AG04449 (cell line): ENCODE data around the gene TMIGD2.

ENCODE experiments used
- CTCF ChIA-PET: fragments of 350-600 bp; formaldehyde crosslinking; extraction: SDS; loops from one replicate; lab custom pipeline; 2021; ENCODE audit warnings: antibody characterized with exemption; lab: Yijun Ruan, JAX
- POLR2A ChIA-PET: fragments of 400-600, 350-600 bp; formaldehyde crosslinking; extraction: SDS; loops from one replicate; lab custom pipeline; 2020; ENCODE audit warnings: antibody characterized with exemption, inconsistent platforms; lab: Yijun Ruan, JAX
- DNase-seq: peaks from one replicate; pipeline ENCODE4 v3.0.0-alpha.2; 2010; ENCODE audit warnings: low read depth, low spot score
- H3K4me3 ChIP-seq: 2 replicates; pipeline ENCODE4 v1.5.1; 2011; ENCODE audit warnings: low read depth, mild to moderate bottlenecking, control low read depth, low read length
- TF ChIP-seq, protein P1 (sequence below): IDR thresholded peaks from one replicate; pipeline ENCODE4 v1.5.1; 2011; ENCODE audit warnings: mild to moderate bottlenecking, moderate library complexity, low read length, control low read depth, inconsistent platforms; ENCODE audit not compliant: insufficient read depth; ENCODE audit errors: missing control alignments

The TMIGD2 gene

DNA sequence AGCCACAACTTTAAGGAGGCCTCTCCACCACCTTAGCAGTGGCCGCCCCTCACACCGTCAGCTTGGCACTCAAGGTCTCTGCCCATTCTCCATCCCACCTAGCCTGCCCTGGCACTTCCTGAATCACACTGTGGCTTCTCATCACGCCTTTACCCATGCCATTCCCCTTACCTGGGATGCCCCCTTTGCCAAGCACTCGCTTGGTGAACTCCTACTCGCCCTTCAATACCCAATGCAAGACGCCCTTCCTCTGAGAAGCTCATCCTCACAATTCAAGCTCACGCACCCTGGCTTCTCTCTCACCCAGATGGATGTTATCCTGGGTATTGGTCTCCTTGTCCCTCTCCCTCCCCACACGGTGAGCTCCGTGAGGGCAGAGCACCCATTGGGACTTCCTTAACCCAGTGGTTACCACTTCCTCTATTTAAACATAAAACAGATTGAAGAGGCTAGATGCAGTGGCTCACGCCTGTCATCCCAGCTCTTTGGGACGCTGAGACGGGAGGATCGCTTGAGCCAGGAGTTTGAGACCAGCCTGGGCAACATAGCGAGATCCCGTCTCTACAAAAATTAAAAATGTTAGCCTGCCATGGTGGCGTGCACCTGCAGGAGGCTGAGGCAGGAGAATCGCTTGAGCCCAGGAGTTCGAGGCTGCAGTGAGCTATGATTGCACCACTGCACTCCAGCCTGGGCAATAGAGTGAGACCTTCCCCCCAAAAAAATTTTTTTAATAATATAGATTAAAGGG is 35.8 kb downstream of the TMIGD2 start:
- ChIA-PET CTCF (interaction anchor here (0.6 to 6.7 kb wide), 20 partner anchors 8 to 370 kb away, joined by 3 to 77 read pairs (median 8); partner anchors contain the start of genes CHAF1A, MPND, SH3GL1 and SHD), POLR2A (no interaction called here)
- TF ChIP-seq, protein P1, sequence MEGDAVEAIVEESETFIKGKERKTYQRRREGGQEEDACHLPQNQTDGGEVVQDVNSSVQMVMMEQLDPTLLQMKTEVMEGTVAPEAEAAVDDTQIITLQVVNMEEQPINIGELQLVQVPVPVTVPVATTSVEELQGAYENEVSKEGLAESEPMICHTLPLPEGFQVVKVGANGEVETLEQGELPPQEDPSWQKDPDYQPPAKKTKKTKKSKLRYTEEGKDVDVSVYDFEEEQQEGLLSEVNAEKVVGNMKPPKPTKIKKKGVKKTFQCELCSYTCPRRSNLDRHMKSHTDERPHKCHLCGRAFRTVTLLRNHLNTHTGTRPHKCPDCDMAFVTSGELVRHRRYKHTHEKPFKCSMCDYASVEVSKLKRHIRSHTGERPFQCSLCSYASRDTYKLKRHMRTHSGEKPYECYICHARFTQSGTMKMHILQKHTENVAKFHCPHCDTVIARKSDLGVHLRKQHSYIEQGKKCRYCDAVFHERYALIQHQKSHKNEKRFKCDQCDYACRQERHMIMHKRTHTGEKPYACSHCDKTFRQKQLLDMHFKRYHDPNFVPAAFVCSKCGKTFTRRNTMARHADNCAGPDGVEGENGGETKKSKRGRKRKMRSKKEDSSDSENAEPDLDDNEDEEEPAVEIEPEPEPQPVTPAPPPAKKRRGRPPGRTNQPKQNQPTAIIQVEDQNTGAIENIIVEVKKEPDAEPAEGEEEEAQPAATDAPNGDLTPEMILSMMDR, result no peak
- no peak for DNase-seq
- H3K4me3 ChIP-seq, result no peak overlapping the region

DNA sequence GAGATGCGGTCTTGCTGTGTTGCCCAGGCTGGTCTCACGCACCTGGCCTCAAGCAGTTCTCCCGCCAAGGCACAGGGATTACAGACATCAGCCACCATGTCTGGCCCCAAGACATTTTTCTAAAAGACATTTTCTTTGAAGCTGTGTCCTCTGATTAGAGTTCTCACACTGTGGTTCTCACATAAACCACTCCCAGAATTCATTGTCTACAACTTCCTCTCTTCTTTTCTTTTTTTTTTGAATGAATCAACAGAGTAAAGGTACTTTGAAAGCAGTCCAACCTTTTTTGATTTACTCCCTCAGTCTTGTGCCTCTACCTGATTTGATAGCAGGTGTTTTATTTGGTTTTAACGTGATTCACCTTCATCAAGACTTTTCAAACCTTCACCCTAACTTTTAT is 37.4 kb downstream of the TMIGD2 start:
- CTCF ChIA-PET, result interaction anchor here (1.3 to 6.7 kb wide), 5 partner anchors 14 to 372 kb away, joined by 3 to 77 read pairs (median 28); partner anchors contain the start of genes MPND and SHD
- TF ChIP-seq, protein P1, result no peak
- DNase-seq, result no peak
- POLR2A ChIA-PET, result no interaction called here
- no peak overlapping the region for H3K4me3 ChIP-seq

DNA sequence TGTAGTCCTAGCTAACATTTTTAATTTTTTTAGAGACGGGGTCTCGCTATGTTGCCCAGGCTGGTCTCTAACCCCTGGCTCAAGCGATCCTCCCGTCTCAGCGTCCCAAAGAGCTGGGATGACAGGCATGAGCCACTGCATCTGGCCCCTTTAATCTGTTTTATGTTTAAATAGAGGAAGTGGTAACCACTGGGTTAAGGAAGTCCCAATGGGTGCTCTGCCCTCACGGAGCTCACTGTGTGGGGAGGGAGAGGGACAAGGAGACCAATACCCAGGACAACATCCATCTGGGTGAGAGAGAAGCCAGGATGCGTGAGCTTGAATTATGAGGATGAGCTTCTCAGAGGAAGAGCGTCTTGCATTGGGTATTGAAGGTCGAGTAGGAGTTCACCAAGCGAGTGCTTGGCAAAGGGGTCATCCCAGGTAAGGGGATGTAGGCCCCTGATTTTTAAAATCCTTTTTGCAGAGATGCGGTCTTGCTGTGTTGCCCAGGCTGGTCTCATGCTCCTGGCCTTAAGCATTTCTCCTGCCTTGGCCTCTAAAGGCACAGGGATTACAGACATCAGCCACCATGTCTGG is 41.5 kb downstream of the TMIGD2 start:
- TF ChIP-seq, protein P1, result no peak
- no peak overlapping the region for H3K4me3 ChIP-seq
- CTCF ChIA-PET, result interaction anchor here (0.6 to 5.0 kb wide), 3 partner anchors 8 to 115 kb away, joined by 3 to 22 read pairs (median 3); no protein-coding TSS in a partner anchor
- POLR2A ChIA-PET, result no interaction called here
- DNase-seq, result no peak

DNA sequence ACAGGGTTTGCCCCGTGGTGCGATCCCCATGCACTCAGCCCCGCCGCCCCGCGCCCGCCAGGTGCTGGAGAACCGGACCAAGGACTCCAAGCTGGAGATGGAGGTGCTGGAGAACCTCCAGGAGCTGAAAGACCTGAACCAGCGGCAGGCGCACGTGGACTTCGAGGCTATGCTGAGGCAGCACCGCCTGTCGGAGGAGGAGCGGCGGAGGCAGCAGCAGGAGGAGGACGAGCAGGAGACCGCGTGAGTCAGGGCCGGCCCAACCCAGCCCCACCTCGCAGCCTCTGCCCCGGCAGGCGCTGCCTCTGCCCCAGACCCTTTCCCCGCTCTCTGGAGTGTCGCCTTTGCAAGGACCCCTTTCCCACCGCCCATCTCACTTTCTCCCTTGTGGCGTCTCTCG is 44.0 kb downstream of the TMIGD2 start:
- CTCF ChIA-PET, result interaction anchor here (5.0 kb wide), 1 partner anchor 10 kb away, joined by 22 read pairs; no protein-coding TSS in a partner anchor
- H3K4me3 ChIP-seq, result no peak overlapping the region
- DNase-seq, result no peak
- TF ChIP-seq, protein P1, result no peak
- POLR2A ChIA-PET, result no interaction called here

DNA sequence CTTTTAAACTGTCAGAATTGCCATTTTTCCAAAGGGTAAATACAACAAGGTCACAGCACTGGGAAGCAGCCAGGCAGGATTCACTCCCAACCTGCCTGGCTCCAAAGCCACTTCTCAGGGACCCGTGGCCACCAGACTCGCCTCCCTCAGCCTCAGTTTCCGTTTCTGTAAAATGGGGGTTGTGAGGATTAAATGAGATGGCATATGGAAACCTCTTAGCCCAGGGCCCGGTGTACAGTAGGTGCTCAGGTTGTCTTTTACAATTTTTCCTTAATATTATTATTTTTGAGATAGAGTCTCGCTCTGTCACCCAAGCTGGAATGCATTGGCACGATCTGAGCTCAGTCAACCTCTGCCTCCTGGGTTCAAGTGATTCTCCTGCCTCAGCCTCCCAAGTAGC is 45.2 kb downstream of the TMIGD2 start:
- TF ChIP-seq, protein P1, result no peak
- H3K4me3 ChIP-seq, result no peak overlapping the region
- no peak for DNase-seq
- ChIA-PET CTCF (interaction anchor here (2.0 to 5.0 kb wide), 2 partner anchors 10 to 11 kb away, joined by 7 to 22 read pairs; partner anchors contain the start of gene YJU2), POLR2A (no interaction called here)

DNA sequence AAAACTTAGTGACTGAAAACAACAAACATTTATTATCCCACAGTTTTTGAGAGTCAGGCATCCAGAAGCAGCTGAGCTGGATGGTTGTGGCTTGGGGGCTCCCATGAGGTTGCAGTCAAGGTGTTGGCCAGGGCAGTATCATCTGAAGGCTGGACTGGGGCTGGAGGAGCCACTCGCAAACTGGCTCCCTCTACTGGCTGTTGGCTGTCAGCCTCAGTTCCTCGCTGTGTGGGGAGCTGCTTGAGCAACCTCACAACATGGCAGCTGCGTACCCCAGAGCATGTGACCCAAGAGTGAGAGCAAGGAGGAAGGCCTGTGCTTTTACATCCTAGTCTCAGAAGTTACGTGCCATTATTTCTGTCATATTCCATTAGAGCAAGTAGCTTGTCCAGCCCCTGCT is 45.6 kb downstream of the TMIGD2 start:
- TF ChIP-seq, protein P1, result no peak
- POLR2A ChIA-PET, result no interaction called here
- H3K4me3 ChIP-seq, result no peak overlapping the region
- no peak for DNase-seq
- CTCF ChIA-PET, result interaction anchor here (2.0 to 5.0 kb wide), 2 partner anchors 10 to 12 kb away, joined by 7 to 22 read pairs; partner anchors contain the start of gene YJU2
